ENCODE results near the gene LMF2. TPM values are rescaled to one million over a fixed set of nuclear protein-coding genes. Genes with fewer than 3 reads are reported as not detected.

The LMF2 gene
- total and polyA plus RNA-seq, 2 of the 8 experiments (the other 6 are each of a cell fraction or from before 2014, with no cell fraction given), result 34.3 to 62.9 TPM

DNA sequence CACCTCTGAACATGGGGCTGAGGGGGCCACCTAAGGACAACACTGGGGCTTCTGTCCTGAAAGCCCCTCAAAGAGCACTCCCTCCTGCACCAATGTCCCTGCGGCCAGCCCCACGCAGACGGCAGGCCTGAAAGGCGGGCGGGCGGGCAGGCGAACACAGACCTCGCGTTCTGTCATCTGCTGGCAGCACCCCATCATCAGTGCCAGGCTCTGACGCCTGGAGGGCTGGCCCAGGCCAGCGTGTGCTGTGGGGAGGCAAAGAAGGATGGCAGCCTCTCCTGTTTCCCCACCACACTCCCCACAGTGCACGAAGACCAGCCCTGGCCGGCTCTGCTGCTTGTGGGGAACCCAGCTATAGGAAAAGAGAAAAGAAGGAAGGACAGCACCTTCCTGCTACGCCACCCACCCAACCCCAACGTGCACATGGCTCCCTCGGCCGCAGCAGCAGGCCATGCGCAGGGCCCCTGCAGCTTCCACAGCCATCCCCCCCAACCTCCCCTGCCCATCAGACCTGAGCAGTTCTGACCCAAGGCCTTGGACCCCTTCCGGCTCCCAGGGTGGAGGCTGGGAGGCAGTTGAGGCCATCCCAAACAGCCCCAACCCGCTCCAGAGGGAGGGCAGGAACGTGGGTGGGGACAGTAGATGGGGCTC, 36.2 kb downstream of the LMF2 start:
- Histone ChIP-seq H3K14ac (ENCODE audit: insufficient read length) (no peak overlapping the region), H3K4me3 (ENCODE audit: extremely low read depth in 1 of 4, insufficient read depth in 2 of 4, low read depth in 3 of 4, low read length in 4 of 4) (no peak overlapping the region), H3K4me1 (replicated peaks in 1 of 4; ENCODE audit: control insufficient read depth in 3 of 4, insufficient read depth in 4 of 4, low read length in 3 of 4) (peaks cover 0 to 29% (median 18%) of the 10 kb centered on the region in 4 experiments; a peak in 6 of 7 replicates), H4K91ac (replicated peaks; ENCODE audit: insufficient read length, low read length) (no peak overlapping the region), H3K36me3 (ENCODE audit: control insufficient read depth in 2 of 4, insufficient read depth in 4 of 4, low read length in 3 of 4) (peaks cover 7 to 15% (median 12%) of the 10 kb centered on the region in 4 experiments; a peak in 6 of 8 replicates), H3K79me1 (ENCODE audit: low read depth, low read length) (peaks cover 34% of the 10 kb centered on the region), H3K56ac (replicated peaks; ENCODE audit: insufficient read length, low read depth, low read length) (no peak overlapping the region), H3K27ac (ENCODE audit: low read depth, low read length) (no peak overlapping the region), H3K4me2 (ENCODE audit: insufficient read depth in 1 of 2, low read depth in 2 of 2, low read length in 2 of 2) (no peak overlapping the region), H3K4ac (replicated peaks; ENCODE audit: insufficient read length, low read depth, low read length) (no peak overlapping the region), H3K79me2 (ENCODE audit: control insufficient read depth in 1 of 2, insufficient read depth in 2 of 2, low read length in 2 of 2) (peaks cover 0 to 59% of the 10 kb centered on the region in 2 experiments; a peak in 3 of 4 replicates), H2BK5ac (ENCODE audit: low read depth, low read length) (no peak overlapping the region), H2AFZ (ENCODE audit: low read length) (no peak overlapping the region), H3K23me2 (ENCODE audit: low read depth, low read length) (peaks cover 8% of the 10 kb centered on the region; the same call in 1 of the 2 replicates), H4K20me1 (replicated peaks in 1 of 2; ENCODE audit: control insufficient read depth in 1 of 2, insufficient read depth in 2 of 2, low read length in 2 of 2) (peaks cover 41 to 57% of the 10 kb centered on the region in 2 experiments), H4K8ac (ENCODE audit: extremely low read depth, insufficient read depth, low read length) (no peak overlapping the region), H2BK15ac (ENCODE audit: low read length) (no peak overlapping the region), H4K5ac (ENCODE audit: insufficient read length, low read depth, low read length) (no peak overlapping the region), H2BK20ac (ENCODE audit: low read length) (no peak overlapping the region), H2AK5ac (ENCODE audit: low read depth, low read length) (no peak overlapping the region), H3K18ac (ENCODE audit: extremely low read depth, low read length) (no peak overlapping the region), H3K9ac (replicated peaks in 1 of 4; ENCODE audit: extremely low read depth in 1 of 4, low read depth in 3 of 4, low read length in 3 of 4) (no peak overlapping the region), H3K9me3 (ENCODE audit: insufficient read depth in 2 of 2, low read depth in 1 of 2, low read length in 1 of 2) (no peaks in the 10 kb centered on the region), H3K27me3 (replicated peaks in 1 of 4; ENCODE audit: control insufficient read depth in 3 of 4, extremely low read depth in 1 of 4, insufficient read depth in 3 of 4, low read length in 3 of 4) (no peaks in the 10 kb centered on the region; a peak in 1 of 7 replicates), H2BK120ac (replicated peaks; ENCODE audit: low read depth, low read length) (no peak overlapping the region), H2BK12ac (ENCODE audit: low read depth, low read length) (no peak overlapping the region), H3K23ac (ENCODE audit: insufficient read length) (no peak overlapping the region)
- 86% methylated on average over 16 of the region's 21 CpGs; no CpG with 5 or more reads in 1 of the 2 experiments for WGBS, 2 experiments (ENCODE audit: extremely low coverage in 1 of 2, insufficient coverage in 1 of 2, insufficient read length in 1 of 2, insufficient replicate concordance in 2 of 2, low coverage in 1 of 2, low lambda C conversion rate in 2 of 2, missing lambda C conversion rate in 1 of 2)
- no peak for FAIRE-seq
- DNase-seq (ENCODE audit: low read depth in 1 of 2, low spot score in 2 of 2), result no peak
- TF ChIP-seq RAD21 (IDR thresholded peaks at IDR 0.05 in 1 of 2, conservative IDR thresholded peaks at IDR 0.05 in 1 of 2; ENCODE audit: low read depth in 2 of 2, low read length in 2 of 2), result no peak
- no peak for TF ChIP-seq RBBP5 (IDR thresholded peaks at IDR 0.05; ENCODE audit: borderline replicate concordance, low read depth, low read length)
- POLR2A ChIA-PET (ENCODE audit: partially characterized antibody), result interaction anchor here (1.2 to 2.8 kb wide), 6 partner anchors 11 to 31 kb away, joined by 3 to 7 read pairs (median 4); partner anchors contain the start of gene MIOX
- CTCF ChIA-PET (ENCODE audit: partially characterized antibody), result interaction anchor here (0.6 to 9.1 kb wide), 9 partner anchors 14 to 221 kb away, joined by 3 to 60 read pairs (median 4); partner anchors contain the start of gene HDAC10

All from H1 (cell line).